HUES6 (cell line): ENCODE measurements around the gene CHRNA5.

ENCODE experiments used
- H3K27ac ChIP-seq: 2 replicates; pipeline ENCODE4 v1.7.0; 2013; ENCODE audit warnings: low read depth, mild to moderate bottlenecking, low read length, inconsistent platforms
- H3K27me3 ChIP-seq: 2 replicates; pipeline ENCODE4 v1.6.1; 2013; ENCODE audit warnings: low read length; ENCODE audit not compliant: control insufficient read depth, insufficient read depth
- H3K36me3 ChIP-seq: 2 replicates; pipeline ENCODE4 v1.6.1; 2013; ENCODE audit warnings: low read length; ENCODE audit not compliant: control insufficient read depth, insufficient read depth
- H3K4me1 ChIP-seq: 2 replicates; pipeline ENCODE4 v1.6.1; 2013; ENCODE audit warnings: low read length; ENCODE audit not compliant: control insufficient read depth, insufficient read depth
- H3K4me3 ChIP-seq: 2 replicates; pipeline ENCODE4 v1.5.1; 2013; ENCODE audit warnings: low read depth, low read length
- H3K9ac ChIP-seq: one replicate; pipeline ENCODE4 v1.6.1; 2013; ENCODE audit warnings: mild to moderate bottlenecking, low read length
- H3K9me3 ChIP-seq: 2 replicates; pipeline ENCODE4 v1.6.1; 2013; ENCODE audit warnings: low read depth, low read length; ENCODE audit not compliant: control insufficient read depth, insufficient read depth

Gene CHRNA5

GRCh38 chr15:78565951-78566774, 843 bp downstream of the CHRNA5 start:
- Histone ChIP-seq H3K27me3 (no peaks in the 10 kb centered on the region), H3K9ac (peak overlapping the region; percentile 83), H3K4me3 (peak overlapping the region; percentile 94), H3K9me3 (no peaks in the 10 kb centered on the region), H3K36me3 (no peaks in the 10 kb centered on the region), H3K4me1 (peaks cover 7% of the 10 kb centered on the region), H3K27ac (no peak overlapping the region)

- no peaks in the 10 kb centered on the region for H3K36me3 ChIP-seq
- no peak overlapping the region for H3K4me3 ChIP-seq
- no peak overlapping the region for H3K9ac ChIP-seq
- peaks cover 7% of the 10 kb centered on the region for H3K4me1 ChIP-seq
- no peaks in the 10 kb centered on the region for H3K27me3 ChIP-seq
- no peaks in the 10 kb centered on the region for H3K9me3 ChIP-seq
- H3K27ac ChIP-seq = no peak overlapping the region
Measured at GRCh38 chr15:78567531-78567930, 2.2 kb downstream of the CHRNA5 start.

- Histone ChIP-seq H3K4me3 (no peak overlapping the region), H3K27me3 (no peaks in the 10 kb centered on the region), H3K27ac (no peak overlapping the region), H3K9me3 (no peaks in the 10 kb centered on the region), H3K4me1 (no peaks in the 10 kb centered on the region), H3K36me3 (no peaks in the 10 kb centered on the region), H3K9ac (no peak overlapping the region)
Measured at GRCh38 chr15:78570710-78571109, 5.4 kb downstream of the CHRNA5 start.

- H3K9ac ChIP-seq = no peak overlapping the region
Measured at GRCh38 chr15:78571382-78571781, 6.1 kb downstream of the CHRNA5 start.

GRCh38 chr15:78573416-78573815, 8.1 kb downstream of the CHRNA5 start:
- Histone ChIP-seq H3K4me3 (no peak overlapping the region), H3K27ac (no peak overlapping the region), H3K27me3 (no peaks in the 10 kb centered on the region), H3K9me3 (no peaks in the 10 kb centered on the region), H3K4me1 (no peaks in the 10 kb centered on the region), H3K9ac (no peak overlapping the region), H3K36me3 (no peaks in the 10 kb centered on the region)

More at GRCh38 chr15:78571382-78571781, 6.1 kb downstream of the CHRNA5 start:
- H3K27ac ChIP-seq = no peak overlapping the region
- no peaks in the 10 kb centered on the region for H3K9me3 ChIP-seq
- no peaks in the 10 kb centered on the region for H3K27me3 ChIP-seq
- H3K4me1 ChIP-seq = no peaks in the 10 kb centered on the region
- no peak overlapping the region for H3K4me3 ChIP-seq
- no peaks in the 10 kb centered on the region for H3K36me3 ChIP-seq

- H3K9ac ChIP-seq = no peak overlapping the region
- H3K36me3 ChIP-seq = no peaks in the 10 kb centered on the region
- H3K9me3 ChIP-seq = no peaks in the 10 kb centered on the region
- no peak overlapping the region for H3K4me3 ChIP-seq
- no peak overlapping the region for H3K27ac ChIP-seq
- H3K27me3 ChIP-seq = no peaks in the 10 kb centered on the region
- H3K4me1 ChIP-seq = no peaks in the 10 kb centered on the region
Measured at GRCh38 chr15:78574944-78575343, 9.6 kb downstream of the CHRNA5 start.

GRCh38 chr15:78597583-78597982, 32.3 kb downstream of the CHRNA5 start:
- H3K27me3 ChIP-seq = no peaks in the 10 kb centered on the region
- H3K9ac ChIP-seq = no peak overlapping the region
- H3K4me3 ChIP-seq = no peak overlapping the region
- no peaks in the 10 kb centered on the region for H3K4me1 ChIP-seq
- no peak overlapping the region for H3K27ac ChIP-seq
- no peaks in the 10 kb centered on the region for H3K9me3 ChIP-seq
- H3K36me3 ChIP-seq = peaks cover 17% of the 10 kb centered on the region

GRCh38 chr15:78598348-78598747, 33.0 kb downstream of the CHRNA5 start:
- H3K4me3 ChIP-seq = no peak overlapping the region
- no peaks in the 10 kb centered on the region for H3K9me3 ChIP-seq
- H3K36me3 ChIP-seq = peaks cover 11% of the 10 kb centered on the region
- no peak overlapping the region for H3K27ac ChIP-seq
- H3K27me3 ChIP-seq = no peaks in the 10 kb centered on the region
- no peaks in the 10 kb centered on the region for H3K4me1 ChIP-seq
- no peak overlapping the region for H3K9ac ChIP-seq

- H3K27ac ChIP-seq = no peak overlapping the region
- H3K36me3 ChIP-seq = peaks cover 9% of the 10 kb centered on the region
- H3K4me3 ChIP-seq = no peak overlapping the region
- no peaks in the 10 kb centered on the region for H3K27me3 ChIP-seq
- no peak overlapping the region for H3K9ac ChIP-seq
- H3K9me3 ChIP-seq = no peaks in the 10 kb centered on the region
- H3K4me1 ChIP-seq = no peaks in the 10 kb centered on the region
Measured at GRCh38 chr15:78599189-78599588, 33.9 kb downstream of the CHRNA5 start.

GRCh38 chr15:78603467-78603866, 38.1 kb downstream of the CHRNA5 start:
- Histone ChIP-seq H3K27me3 (no peaks in the 10 kb centered on the region), H3K9ac (no peak overlapping the region), H3K9me3 (no peaks in the 10 kb centered on the region), H3K4me3 (no peak overlapping the region), H3K36me3 (peaks cover 9% of the 10 kb centered on the region), H3K27ac (no peak overlapping the region), H3K4me1 (no peaks in the 10 kb centered on the region)

- Histone ChIP-seq H3K36me3 (peaks cover 9% of the 10 kb centered on the region), H3K27me3 (no peaks in the 10 kb centered on the region), H3K4me3 (no peak overlapping the region), H3K4me1 (no peaks in the 10 kb centered on the region), H3K27ac (no peak overlapping the region), H3K9ac (no peak overlapping the region), H3K9me3 (no peaks in the 10 kb centered on the region)
Measured at GRCh38 chr15:78604420-78604819, 39.1 kb downstream of the CHRNA5 start.
